HepG2 (cell line): ENCODE data around the gene UAP1L1. TPM values are rescaled to one million over a fixed set of nuclear protein-coding genes. Genes with fewer than 3 reads are reported as not detected.
A peak's percentile ranks its signal among the peaks of the same experiment; 100 is the strongest.

Experiments used
- ASH2L ChIP-seq: fragments of 300-600, 200-600 bp; sonication (generic); IDR thresholded peaks from 2 replicates; pipeline ENCODE4 v1.7.0; 2017; ENCODE audit warnings: low read depth, mild to moderate bottlenecking, moderate library complexity, mixed read lengths, low read length; ENCODE audit not compliant: insufficient read length
- CTCF ChIP-seq: sonication (generic); formaldehyde crosslinking; IDR thresholded peaks from 2 replicates; pipeline ENCODE4 v1.5.0; 2020; ENCODE audit warnings: mild to moderate bottlenecking, missing genetic modification reagents, moderate library complexity
- FOSL2 ChIP-seq: sonication (generic); formaldehyde crosslinking; IDR thresholded peaks from 2 replicates; pipeline ENCODE4 v1.4.0; 2020; ENCODE audit warnings: missing genetic modification reagents
- HDAC1 ChIP-seq: sonication (generic); formaldehyde crosslinking; IDR thresholded peaks from 2 replicates; pipeline ENCODE4 v1.5.1; 2020; ENCODE audit warnings: mild to moderate bottlenecking, missing genetic modification reagents
- KAT8 ChIP-seq: IDR thresholded peaks from 2 replicates; pipeline ENCODE4 v1.6.1; 2016; ENCODE audit warnings: missing genetic modification reagents, missing compliant biosample characterization
- PHF8 ChIP-seq: sonication (generic); formaldehyde crosslinking; IDR thresholded peaks from 2 replicates; pipeline ENCODE4 v1.5.0; 2020; ENCODE audit warnings: missing genetic modification reagents
- PREB ChIP-seq: sonication (generic); formaldehyde crosslinking; IDR thresholded peaks from 2 replicates; pipeline ENCODE4 v1.4.0; 2020; ENCODE audit warnings: missing genetic modification reagents
- PTBP1 ChIP-seq: fragments of 200-400 bp; formaldehyde crosslinking; IDR thresholded peaks from 2 replicates; pipeline ENCODE4 v1.6.1; 2018; ENCODE audit warnings: low read length, low read depth; ENCODE audit not compliant: poor library complexity, severe bottlenecking
- SIX1 ChIP-seq: sonication (generic); formaldehyde crosslinking; IDR thresholded peaks from 2 replicates; pipeline ENCODE4 v1.4.0; 2020; ENCODE audit warnings: missing genetic modification reagents, borderline replicate concordance
- TARDBP ChIP-seq: sonication (generic); formaldehyde crosslinking; IDR thresholded peaks from 2 replicates; pipeline ENCODE4 v1.8.0; 2022; ENCODE audit warnings: mild to moderate bottlenecking, missing genetic modification reagents
- TBL1XR1 ChIP-seq: fragments of 150-350 bp; IDR thresholded peaks from 2 replicates; pipeline ENCODE4 v1.6.1; 2014; ENCODE audit warnings: borderline replicate concordance, low read length; ENCODE audit not compliant: partially characterized antibody
- TRIM22 ChIP-seq: fragments of 450-650 bp; IDR thresholded peaks from 2 replicates; pipeline ENCODE4 v1.6.1; 2017
- TRIM24 ChIP-seq: sonication (generic); formaldehyde crosslinking; IDR thresholded peaks from 2 replicates; pipeline ENCODE4 v1.8.0; 2022; ENCODE audit warnings: mild to moderate bottlenecking, missing genetic modification reagents
- ZBTB10 ChIP-seq: sonication (generic); formaldehyde crosslinking; IDR thresholded peaks from 2 replicates; pipeline ENCODE4 v1.4.0; 2020; ENCODE audit warnings: missing genetic modification reagents, borderline replicate concordance
- ZC3H13 ChIP-seq: sonication (generic); formaldehyde crosslinking; IDR thresholded peaks from 2 replicates; pipeline ENCODE4 v1.8.1; 2023; ENCODE audit warnings: mild to moderate bottlenecking, missing genetic modification reagents, moderate library complexity
- ZFP36L2 ChIP-seq: sonication (generic); formaldehyde crosslinking; IDR thresholded peaks from 2 replicates; pipeline ENCODE4 v1.4.0; 2020; ENCODE audit warnings: missing genetic modification reagents
- ZNF207 ChIP-seq: fragments of 450-650 bp; IDR thresholded peaks from 2 replicates; pipeline ENCODE4 v1.6.1; 2016; ENCODE audit warnings: antibody characterized with exemption, borderline replicate concordance
- ZNF274 ChIP-seq: sonication (generic); formaldehyde crosslinking; IDR thresholded peaks from 2 replicates; pipeline ENCODE4 v1.5.1; 2020; ENCODE audit warnings: mild to moderate bottlenecking, missing genetic modification reagents
- ZNF337 ChIP-seq: sonication (generic); formaldehyde crosslinking; IDR thresholded peaks from 2 replicates; pipeline ENCODE4 v1.5.1; 2020; ENCODE audit warnings: missing genetic modification reagents, low read depth, mild to moderate bottlenecking, borderline replicate concordance
- ZNF770 ChIP-seq: sonication (generic); formaldehyde crosslinking; IDR thresholded peaks from 2 replicates; pipeline ENCODE4 v1.5.0; 2020; ENCODE audit warnings: mild to moderate bottlenecking, missing genetic modification reagents
- polyA plus RNA-seq, 8 experiments: library from polyadenylated mRNA; depleted of rRNA in 3 of 8; stranded (reverse) in 7 of 8; unstranded in 1 of 8; fragments of >200 nt; fragmentation: Illumina TruSeq in 4 of 8; extraction: Trizol in 4 of 8; gene quantifications; 2 replicates each; pipeline versions ENCODE4 v1.2.1 to v1.2.3, GENCODE V29; 2011 to 2016; ENCODE audit warnings: low read depth in 4 of 8, missing spikeins in 1 of 8, mixed read lengths in 1 of 8; ENCODE audit not compliant: insufficient read depth in 1 of 8
- total RNA-seq, 5 experiments: library from RNA; depleted of rRNA; stranded (reverse); fragments of >200 nt; fragmentation: Illumina TruSeq; extraction: Trizol; gene quantifications; 2 replicates each; pipeline ENCODE4 v1.2.3, GENCODE V29; 2016; ENCODE audit warnings: low read depth in 1 of 5

The UAP1L1 gene
- total and polyA plus RNA-seq, 2 of the 13 experiments (the other 11 are each of a cell fraction or from before 2014, with no cell fraction given): 5.4 to 6.4 TPM

GRCh38 chr9:137054932-137055384, 22.4 kb upstream of the UAP1L1 start (continued):
- TF ChIP-seq ZNF770 (CRISPR knock-in tag): peak; percentile 34; the same call in 1 of the 2 replicates
- TF ChIP-seq ZNF337 (CRISPR knock-in tag): no peak
- peak; percentile 59 for TF ChIP-seq PHF8 (CRISPR knock-in tag)
- TF ChIP-seq ZNF207: no peak
- TF ChIP-seq TRIM24 (CRISPR knock-in tag): no peak
- no peak for TF ChIP-seq ZBTB10 (CRISPR knock-in tag)
- no peak for TF ChIP-seq KAT8 (CRISPR knock-in tag)
- TF ChIP-seq TARDBP (CRISPR knock-in tag): no peak; the same call in 1 of the 2 replicates
- no peak for TF ChIP-seq PTBP1
- TF ChIP-seq ZC3H13 (CRISPR knock-in tag): peak; percentile 17; the same call in 1 of the 2 replicates
- TF ChIP-seq FOSL2 (CRISPR knock-in tag): peak; percentile 35; the same call in 1 of the 2 replicates
- TF ChIP-seq SIX1: no peak
- TF ChIP-seq TRIM22: no peak
- TF ChIP-seq CTCF: no peak
- no peak for TF ChIP-seq HDAC1 (CRISPR knock-in tag)
- TF ChIP-seq ASH2L: peak; percentile 36
- no peak for TF ChIP-seq ZFP36L2 (CRISPR knock-in tag)
- no peak for TF ChIP-seq PREB (CRISPR knock-in tag)
- TF ChIP-seq ZNF274 (CRISPR knock-in tag): no peak
- no peak for TF ChIP-seq TBL1XR1
